A549 (cell line): ENCODE measurements around the gene MZT2A. TPM values are rescaled to one million over a fixed set of nuclear protein-coding genes. Genes with fewer than 3 reads are reported as not detected.
"Not testable (repeated sequence)": the region's sequence is repeated elsewhere in the genome, so short reads cannot be mapped to it uniquely, and the experiment has no call there.

Source experiments
- ATAC-seq, 2 experiments: fragments of 200-7000 bp in 1 of 2; fragments of >200 bp in 1 of 2; cut with Nextera tagmentation in 1 of 2; cut with Tn5 transposase in 1 of 2; 3 replicates each; pipeline versions ENCODE4 v1.8.0 to v1.9.1; 2018 to 2020; ENCODE audit warnings: mild to moderate bottlenecking in 1 of 2, moderate library complexity in 1 of 2
- CTCF ChIA-PET: fragments of 300-600 bp; sonication (Branson Sonifier 250); formaldehyde crosslinking; extraction: SDS; loops from one replicate; lab custom pipeline; 2021; ENCODE audit warnings: antibody characterized with exemption, inconsistent platforms; lab: Yijun Ruan, JAX
- POLR2A ChIA-PET: fragments of 350-600 bp; formaldehyde crosslinking; extraction: SDS; loops from one replicate; lab custom pipeline; 2021; ENCODE audit warnings: antibody characterized with exemption, inconsistent platforms; lab: Yijun Ruan, JAX
- DNase-seq, 2 experiments: peaks; one replicate each; pipeline versions ENCODE4 v3.0.0 to v3.0.0-alpha.2; 2011 to 2016; ENCODE audit warnings: low read depth in 1 of 2, low spot score in 1 of 2
- FAIRE-seq: peaks from 2 replicates; lab custom pipeline; 2011; peaks lifted over from hg19 to GRCh38; lab: Jason Lieb, UNC
- H3K27ac ChIP-seq, 2 experiments: fragments of >200 bp; sonication (Bioruptor Twin); formaldehyde crosslinking; 3 replicates each; pipeline ENCODE4 v1.5.1; 2016 to 2017
- H3K4me1 ChIP-seq: fragments of >200 bp; sonication (Bioruptor Twin); formaldehyde crosslinking; 3 replicates; pipeline ENCODE4 v1.6.1; 2016
- H3K4me2 ChIP-seq: fragments of >200 bp; sonication (Bioruptor Twin); formaldehyde crosslinking; 3 replicates; pipeline ENCODE4 v1.6.1; 2016
- H3K4me3 ChIP-seq: fragments of >200 bp; sonication (Bioruptor Twin); formaldehyde crosslinking; 3 replicates; pipeline ENCODE4 v1.5.1; 2016
- H3K9me3 ChIP-seq: fragments of >200 bp; sonication (Bioruptor Twin); formaldehyde crosslinking; 3 replicates; pipeline ENCODE4 v1.6.1; 2016
- CTCF ChIP-seq: fragments of >200 bp; sonication (Bioruptor Twin); formaldehyde crosslinking; IDR thresholded peaks from 3 replicates; pipeline ENCODE4 v1.5.1; 2016
- FOXS1 ChIP-seq: fragments of 250-450 bp; sonication (Bioruptor Pico); IDR thresholded peaks from 2 replicates; pipeline ENCODE4 v1.5.0; 2020; ENCODE audit warnings: mild to moderate bottlenecking, moderate library complexity
- RAD21 ChIP-seq, 2 experiments: fragments of >200 bp in 1 of 2; sonication (Bioruptor Twin) in 1 of 2; formaldehyde crosslinking in 1 of 2; IDR thresholded peaks in 1 of 2; conservative IDR thresholded peaks in 1 of 2; 2 replicates in 1 of 2; 3 replicates in 1 of 2; pipeline ENCODE4 v1.6.1; 2012 to 2018; ENCODE audit warnings: inconsistent platforms in 1 of 2
- REST ChIP-seq: fragments of 200-600 bp; sonication (generic); IDR thresholded peaks from 2 replicates; pipeline ENCODE4 v1.6.1; 2016; ENCODE audit warnings: antibody characterized with exemption, mild to moderate bottlenecking, moderate library complexity
- whole genome bisulfite sequencing: methylation state at CpG from one replicate; pipeline ENCODE4 v1.1.6; 2017; ENCODE audit errors: missing lambda C conversion rate; 5-methylcytosine and 5-hydroxymethylcytosine counted together
- polyA plus RNA-seq, 4 experiments: library from polyadenylated mRNA; depleted of rRNA in 3 of 4; stranded (reverse); fragments of >200 nt; fragmentation: RNase III in 1 of 4; extraction: RNeasy Plus Mini Kit Qiagen cat#74134 plus additional on column Dnase treatment in 1 of 4; gene quantifications; 2 replicates in 3 of 4; 3 replicates in 1 of 4; pipeline ENCODE4 v1.2.3, GENCODE V29; 2011 to 2017

Gene MZT2A
- polyA plus RNA-seq, 2 of the 4 experiments (the other 2 are of a cell fraction): 69.2 to 119 TPM

- CTCF ChIA-PET, H3K4me3 ChIP-seq: not testable (repeated sequence)
- DNase-seq: peak in 1 of 2 experiments; percentile 29
- peak; percentile 21; the same call in 1 of the 3 replicates for TF ChIP-seq CTCF
- 0 out of 5 replicates have a peak, but pooled peaks of 1 of the 2 experiments have one; percentile 8 for TF ChIP-seq RAD21 (conservative IDR thresholded peaks at IDR 0.05 in 1 of 2, IDR thresholded peaks at IDR 0.05 in 1 of 2)
- TF ChIP-seq, all 56 proteins: peak for 2; not testable (repeated sequence) for 54
- H3K27ac ChIP-seq, POLR2A ChIA-PET, H3K4me1 ChIP-seq, H3K4me2 ChIP-seq, H3K9me3 ChIP-seq, FAIRE-seq: not testable (repeated sequence)
- ATAC-seq: peak; percentile 44 to 72; a peak in 4 of 6 replicates
- 75% methylated on average over 10 of the region's 11 CpGs for WGBS
These were observed 24.4 kb upstream of the MZT2A start for GRCh38 chr2:131516621-131517020.

- Histone ChIP-seq H3K4me1 (no peaks in the 10 kb centered on the region), H3K4me3 (no peak overlapping the region), H3K9me3 (no peaks in the 10 kb centered on the region), H3K27ac (no peak overlapping the region), H3K4me2 (no peak overlapping the region)
- WGBS: 87% methylated on average over 8 of the region's 10 CpGs
- ATAC-seq: no peak; a peak in 1 of 6 replicates
- POLR2A ChIA-PET: no interaction called here
- CTCF ChIA-PET: no interaction called here
- DNase-seq: no peak
- FAIRE-seq: no peak
- no peak for TF ChIP-seq REST
- no peak for TF ChIP-seq FOXS1 (CRISPR knock-in tag)
These were observed 23.8 kb upstream of the MZT2A start for GRCh38 chr2:131516011-131516410.

GRCh38 chr2:131515235-131515634, 23.0 kb upstream of the MZT2A start:
- POLR2A ChIA-PET, CTCF ChIA-PET, H3K4me3 ChIP-seq, DNase-seq, H3K4me1 ChIP-seq, ATAC-seq, H3K27ac ChIP-seq, H3K9me3 ChIP-seq, FAIRE-seq, H3K4me2 ChIP-seq: not testable (repeated sequence)
- 88% methylated on average over 5 of the region's 14 CpGs for WGBS

- 86% methylated on average over 15 of the region's 15 CpGs for WGBS
- H3K9me3 ChIP-seq, H3K4me3 ChIP-seq, H3K4me1 ChIP-seq, H3K27ac ChIP-seq, CTCF ChIA-PET, POLR2A ChIA-PET, FAIRE-seq, ATAC-seq, DNase-seq, H3K4me2 ChIP-seq: not testable (repeated sequence)
These were observed 22.4 kb upstream of the MZT2A start for GRCh38 chr2:131514408-131515166.

- not testable (repeated sequence) for ATAC-seq
These were observed 20.0 kb upstream of the MZT2A start for GRCh38 chr2:131511969-131512870.

GRCh38 chr2:131511291-131511968, 19.2 kb upstream of the MZT2A start:
- peak; percentile 30 to 68; a peak in 3 of 6 replicates for ATAC-seq
- H3K4me1 ChIP-seq, H3K27ac ChIP-seq, DNase-seq, FAIRE-seq, CTCF ChIA-PET, POLR2A ChIA-PET, H3K4me3 ChIP-seq, H3K9me3 ChIP-seq, H3K4me2 ChIP-seq: not testable (repeated sequence)
- 81% methylated on average over 15 of the region's 22 CpGs for WGBS

More at GRCh38 chr2:131511969-131512870, 20.0 kb upstream of the MZT2A start:
- POLR2A ChIA-PET, H3K27ac ChIP-seq, H3K4me3 ChIP-seq, H3K9me3 ChIP-seq, H3K4me1 ChIP-seq, FAIRE-seq, CTCF ChIA-PET, DNase-seq, H3K4me2 ChIP-seq: not testable (repeated sequence)
- WGBS: 82% methylated on average over 12 of the region's 17 CpGs
